Liver (tissue), 3 donors: ENCODE data around the gene OST4.

Experiments used
- EGR1 ChIP-seq, 2 donors: IDR thresholded peaks; 2 replicates each; pipeline ENCODE4 v1.6.1; 2016 to 2018; ENCODE audit warnings: antibody characterized with exemption in 2 of 2, low read depth in 2 of 2
- FOXA1 ChIP-seq: IDR thresholded peaks from 2 replicates; pipeline ENCODE4 v1.6.1; 2016; ENCODE audit warnings: antibody characterized with exemption
- GABPA ChIP-seq, 2 donors: IDR thresholded peaks in 1 of 2; conservative IDR thresholded peaks in 1 of 2; 2 replicates each; pipeline ENCODE4 v1.6.1; 2016; ENCODE audit warnings: antibody characterized with exemption in 2 of 2, mild to moderate bottlenecking in 1 of 2, moderate library complexity in 1 of 2
- JUND ChIP-seq, 2 donors: IDR thresholded peaks; 2 replicates each; pipeline ENCODE4 v1.6.1; 2016; ENCODE audit warnings: antibody characterized with exemption in 2 of 2
- RXRA ChIP-seq, 2 donors: IDR thresholded peaks; 2 replicates each; pipeline ENCODE4 v1.6.1; 2017 to 2018; ENCODE audit warnings: antibody characterized with exemption in 2 of 2, mild to moderate bottlenecking in 1 of 2
- SP1 ChIP-seq: IDR thresholded peaks from 2 replicates; pipeline ENCODE4 v1.6.1; 2018; ENCODE audit warnings: antibody characterized with exemption, mild to moderate bottlenecking
- TAF1 ChIP-seq: conservative IDR thresholded peaks from 2 replicates; pipeline ENCODE4 v1.6.1; 2016; ENCODE audit warnings: antibody characterized with exemption, mild to moderate bottlenecking
- YY1 ChIP-seq: IDR thresholded peaks from 2 replicates; pipeline ENCODE4 v1.6.1; 2016; ENCODE audit warnings: antibody characterized with exemption, mild to moderate bottlenecking
- TF ChIP-seq, protein P1 (sequence below): fragments of 150-350 bp; IDR thresholded peaks from 2 replicates; pipeline ENCODE4 v1.5.1; 2017; ENCODE audit warnings: improper control_type of control experiment, low read depth, low read length; ENCODE audit not compliant: missing input control
- TF ChIP-seq, protein P2 (sequence below): IDR thresholded peaks from 2 replicates; pipeline ENCODE4 v1.6.1; 2016; ENCODE audit warnings: antibody characterized with exemption
- TF ChIP-seq, protein P3 (sequence below): IDR thresholded peaks from 2 replicates; pipeline ENCODE4 v1.6.1; 2016; ENCODE audit warnings: antibody characterized with exemption, mild to moderate bottlenecking
- TF ChIP-seq, protein P4 (sequence below): IDR thresholded peaks from 2 replicates; pipeline ENCODE4 v1.6.1; 2016; ENCODE audit warnings: antibody characterized with exemption
- donor health status: healthy.
- donor health status: healthy.

DNA sequence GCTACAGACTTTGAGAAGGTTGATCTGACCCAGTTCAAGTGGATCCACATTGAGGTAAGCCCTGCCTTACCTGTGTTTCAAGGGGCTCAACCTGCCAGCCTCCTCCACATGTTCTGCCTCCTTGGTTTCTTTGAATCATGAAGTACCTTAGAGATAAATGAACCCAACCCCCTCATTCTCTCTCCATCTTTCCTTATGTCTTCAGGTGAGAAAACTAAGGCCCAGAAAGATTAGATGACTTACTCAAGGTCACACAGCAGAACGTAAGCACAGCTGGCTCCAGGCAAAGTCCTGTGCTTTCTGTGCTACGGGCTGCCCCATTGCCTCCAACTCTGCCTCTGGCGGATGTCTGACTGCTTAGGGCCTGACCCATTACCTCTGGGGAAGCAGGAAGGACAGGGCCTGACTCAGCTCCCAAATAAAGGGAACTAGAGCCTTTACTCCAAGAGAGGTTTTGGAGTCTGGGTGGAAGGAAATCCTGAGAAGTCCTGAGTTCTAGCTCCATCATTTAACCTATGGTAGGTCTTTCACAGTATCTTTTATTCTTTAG is 25.4 kb upstream of the OST4 start:
- TF ChIP-seq, protein P1, sequence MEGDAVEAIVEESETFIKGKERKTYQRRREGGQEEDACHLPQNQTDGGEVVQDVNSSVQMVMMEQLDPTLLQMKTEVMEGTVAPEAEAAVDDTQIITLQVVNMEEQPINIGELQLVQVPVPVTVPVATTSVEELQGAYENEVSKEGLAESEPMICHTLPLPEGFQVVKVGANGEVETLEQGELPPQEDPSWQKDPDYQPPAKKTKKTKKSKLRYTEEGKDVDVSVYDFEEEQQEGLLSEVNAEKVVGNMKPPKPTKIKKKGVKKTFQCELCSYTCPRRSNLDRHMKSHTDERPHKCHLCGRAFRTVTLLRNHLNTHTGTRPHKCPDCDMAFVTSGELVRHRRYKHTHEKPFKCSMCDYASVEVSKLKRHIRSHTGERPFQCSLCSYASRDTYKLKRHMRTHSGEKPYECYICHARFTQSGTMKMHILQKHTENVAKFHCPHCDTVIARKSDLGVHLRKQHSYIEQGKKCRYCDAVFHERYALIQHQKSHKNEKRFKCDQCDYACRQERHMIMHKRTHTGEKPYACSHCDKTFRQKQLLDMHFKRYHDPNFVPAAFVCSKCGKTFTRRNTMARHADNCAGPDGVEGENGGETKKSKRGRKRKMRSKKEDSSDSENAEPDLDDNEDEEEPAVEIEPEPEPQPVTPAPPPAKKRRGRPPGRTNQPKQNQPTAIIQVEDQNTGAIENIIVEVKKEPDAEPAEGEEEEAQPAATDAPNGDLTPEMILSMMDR = no peak
- TF ChIP-seq TAF1 (no peak), EGR1 (IDR thresholded peaks at IDR 0.05; ENCODE audit: low read depth in 2 of 2) (no peak), GABPA (IDR thresholded peaks at IDR 0.05 in 1 of 2, conservative IDR thresholded peaks at IDR 0.05 in 1 of 2) (no peak), SP1 (no peak), YY1 (no peak), JUND (IDR thresholded peaks at IDR 0.05) (no peak), RXRA (IDR thresholded peaks at IDR 0.05) (no peak), FOXA1 (no peak)
- TF ChIP-seq, protein P2, sequence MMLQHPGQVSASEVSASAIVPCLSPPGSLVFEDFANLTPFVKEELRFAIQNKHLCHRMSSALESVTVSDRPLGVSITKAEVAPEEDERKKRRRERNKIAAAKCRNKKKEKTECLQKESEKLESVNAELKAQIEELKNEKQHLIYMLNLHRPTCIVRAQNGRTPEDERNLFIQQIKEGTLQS = no peak
- TF ChIP-seq, protein P3, sequence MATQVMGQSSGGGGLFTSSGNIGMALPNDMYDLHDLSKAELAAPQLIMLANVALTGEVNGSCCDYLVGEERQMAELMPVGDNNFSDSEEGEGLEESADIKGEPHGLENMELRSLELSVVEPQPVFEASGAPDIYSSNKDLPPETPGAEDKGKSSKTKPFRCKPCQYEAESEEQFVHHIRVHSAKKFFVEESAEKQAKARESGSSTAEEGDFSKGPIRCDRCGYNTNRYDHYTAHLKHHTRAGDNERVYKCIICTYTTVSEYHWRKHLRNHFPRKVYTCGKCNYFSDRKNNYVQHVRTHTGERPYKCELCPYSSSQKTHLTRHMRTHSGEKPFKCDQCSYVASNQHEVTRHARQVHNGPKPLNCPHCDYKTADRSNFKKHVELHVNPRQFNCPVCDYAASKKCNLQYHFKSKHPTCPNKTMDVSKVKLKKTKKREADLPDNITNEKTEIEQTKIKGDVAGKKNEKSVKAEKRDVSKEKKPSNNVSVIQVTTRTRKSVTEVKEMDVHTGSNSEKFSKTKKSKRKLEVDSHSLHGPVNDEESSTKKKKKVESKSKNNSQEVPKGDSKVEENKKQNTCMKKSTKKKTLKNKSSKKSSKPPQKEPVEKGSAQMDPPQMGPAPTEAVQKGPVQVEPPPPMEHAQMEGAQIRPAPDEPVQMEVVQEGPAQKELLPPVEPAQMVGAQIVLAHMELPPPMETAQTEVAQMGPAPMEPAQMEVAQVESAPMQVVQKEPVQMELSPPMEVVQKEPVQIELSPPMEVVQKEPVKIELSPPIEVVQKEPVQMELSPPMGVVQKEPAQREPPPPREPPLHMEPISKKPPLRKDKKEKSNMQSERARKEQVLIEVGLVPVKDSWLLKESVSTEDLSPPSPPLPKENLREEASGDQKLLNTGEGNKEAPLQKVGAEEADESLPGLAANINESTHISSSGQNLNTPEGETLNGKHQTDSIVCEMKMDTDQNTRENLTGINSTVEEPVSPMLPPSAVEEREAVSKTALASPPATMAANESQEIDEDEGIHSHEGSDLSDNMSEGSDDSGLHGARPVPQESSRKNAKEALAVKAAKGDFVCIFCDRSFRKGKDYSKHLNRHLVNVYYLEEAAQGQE = no peak
- TF ChIP-seq, protein P4, sequence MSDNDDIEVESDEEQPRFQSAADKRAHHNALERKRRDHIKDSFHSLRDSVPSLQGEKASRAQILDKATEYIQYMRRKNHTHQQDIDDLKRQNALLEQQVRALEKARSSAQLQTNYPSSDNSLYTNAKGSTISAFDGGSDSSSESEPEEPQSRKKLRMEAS = no peak
